Femur (tissue), 1 donor: ENCODE measurements around the gene ENPP4.
"Not testable (repeated sequence)": the region's sequence is repeated elsewhere in the genome, so short reads cannot be mapped to it uniquely, and the experiment has no call there.

Source experiments
- DNase-seq: peaks from one replicate; pipeline ENCODE4 v3.0.0-alpha.2; 2017

Gene ENPP4

DNA sequence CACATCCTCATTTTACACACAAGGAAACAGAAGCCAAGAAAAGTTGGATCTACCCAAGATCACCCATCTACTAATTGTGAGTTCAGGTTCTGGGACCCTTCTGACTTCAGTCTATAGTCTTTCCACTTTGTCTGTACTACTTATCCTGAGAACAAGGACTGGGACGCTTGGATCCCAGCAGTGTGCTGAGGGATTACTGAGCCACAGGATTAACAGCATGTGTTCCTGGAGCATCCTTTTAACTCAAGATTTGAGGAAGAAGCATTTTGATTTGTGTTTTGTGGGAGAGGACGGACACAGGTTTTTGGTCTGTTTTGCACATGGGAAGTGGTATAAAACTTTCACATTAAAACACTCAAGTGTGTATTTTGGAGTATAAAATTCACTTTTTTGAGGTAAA lies 4.4 kb downstream of the ENPP4 start:
- no peak for DNase-seq

DNA sequence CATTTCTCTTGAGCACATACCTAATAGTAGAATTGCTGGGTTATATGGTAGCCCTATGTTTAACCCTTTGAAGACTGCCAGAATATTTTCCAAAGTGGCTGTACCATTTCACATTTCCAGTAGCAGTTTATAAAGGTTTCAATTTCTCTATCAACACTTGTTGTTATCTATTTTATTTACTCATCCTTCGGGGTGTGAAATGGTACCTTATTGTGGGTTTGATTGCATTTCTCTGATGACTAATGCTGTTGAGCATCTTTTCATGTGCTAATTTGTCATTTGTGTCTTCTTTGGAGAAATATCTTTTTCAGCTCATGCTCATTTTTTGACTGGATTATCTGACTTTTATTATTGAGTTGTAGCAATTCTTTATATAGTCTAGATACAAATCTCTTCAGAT lies 5.4 kb downstream of the ENPP4 start:
- no peak for DNase-seq

DNA sequence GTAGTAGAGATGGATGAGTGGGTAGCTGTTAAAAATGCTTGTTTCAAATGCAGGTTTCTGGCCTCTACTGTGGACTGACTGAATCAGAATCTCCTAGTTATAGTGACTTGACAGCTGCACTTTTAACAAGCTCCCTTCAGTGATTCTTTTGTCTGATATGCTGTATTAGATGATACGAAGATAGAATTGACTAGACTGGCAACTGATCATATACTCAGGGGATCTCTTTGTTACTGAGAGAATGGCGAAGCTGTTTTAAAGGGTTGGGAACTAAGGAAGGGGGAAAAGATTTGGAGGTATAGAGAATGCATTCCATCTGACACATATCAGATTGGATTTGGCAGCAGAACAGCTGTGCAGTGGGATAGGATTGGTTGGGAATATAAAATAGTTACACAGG lies 7.0 kb downstream of the ENPP4 start:
- DNase-seq: no peak

DNA sequence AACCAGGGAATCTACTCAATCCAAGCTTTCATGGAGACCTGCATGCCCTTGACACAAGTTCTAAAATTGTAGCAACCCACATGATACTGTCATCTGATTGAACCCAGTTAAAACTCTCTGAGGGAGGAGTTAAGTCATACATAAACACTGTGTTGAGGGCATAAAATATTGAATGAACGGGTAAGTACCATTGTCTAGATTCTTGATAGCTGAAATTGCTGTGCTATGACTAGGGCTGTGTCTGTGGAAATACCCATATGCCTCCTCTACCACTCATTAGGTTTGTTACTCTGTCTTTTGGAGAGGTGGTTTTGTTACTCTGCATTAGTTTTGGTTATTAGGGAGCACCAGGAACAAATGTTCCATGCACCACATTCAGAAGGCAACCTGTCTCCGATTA lies 7.6 kb downstream of the ENPP4 start:
- DNase-seq: no peak

- DNase-seq: no peak
Measured at GRCh38 chr6:46138281-46138680, 8.5 kb downstream of the ENPP4 start.

GRCh38 chr6:46144270-46144669 lies 14.5 kb downstream of the ENPP4 start:
- DNase-seq: no peak

DNA sequence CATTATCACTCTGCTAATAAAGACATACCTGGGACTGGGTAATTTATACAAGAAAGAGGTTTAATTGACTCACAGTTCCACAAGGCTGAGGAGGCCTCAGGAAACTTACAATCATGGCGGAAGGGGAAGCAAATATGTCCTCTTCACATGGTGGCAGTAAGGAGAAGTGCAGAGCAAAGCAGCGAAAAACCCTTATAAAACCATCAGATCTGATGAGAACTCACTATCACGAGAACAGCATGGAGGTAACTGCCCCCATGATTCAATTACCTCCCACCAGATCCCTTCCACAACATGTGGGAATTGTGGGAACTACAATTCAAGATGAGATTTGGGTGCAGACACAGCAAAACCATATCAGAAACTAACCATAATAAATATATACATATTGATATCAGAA lies 19.3 kb downstream of the ENPP4 start:
- not testable (repeated sequence) for DNase-seq

GRCh38 chr6:46156701-46157100 lies 26.9 kb downstream of the ENPP4 start:
- no peak for DNase-seq

DNA sequence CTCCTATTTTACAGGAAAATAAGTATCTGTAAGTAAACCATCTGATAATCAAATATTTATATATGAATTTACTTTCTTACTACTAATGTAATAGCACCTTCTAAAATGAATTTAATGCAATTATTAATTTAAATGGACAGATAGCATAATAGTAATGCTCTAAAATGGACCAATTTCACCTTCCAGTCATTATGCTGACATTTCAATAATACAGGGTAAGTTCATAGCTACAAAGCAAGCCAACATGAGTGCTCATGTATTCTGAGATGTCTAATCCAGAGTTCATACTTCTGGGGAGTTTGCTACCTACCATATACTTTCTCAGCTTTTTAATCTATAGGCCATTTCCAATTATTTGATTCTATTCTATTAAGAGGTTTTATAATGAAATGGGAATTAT lies 29.4 kb downstream of the ENPP4 start:
- no peak for DNase-seq

- DNase-seq: no peak
Measured at GRCh38 chr6:46160102-46160501, 30.3 kb downstream of the ENPP4 start.

- DNase-seq: peak; percentile 79
Measured at GRCh38 chr6:46170357-46171289, 40.8 kb downstream of the ENPP4 start, which contains the start of gene ENPP5. Gene ENPP5 (minus strand): TSS chr6:46170980. CDS start chr6:46168262, 2,718 bp downstream.

DNA sequence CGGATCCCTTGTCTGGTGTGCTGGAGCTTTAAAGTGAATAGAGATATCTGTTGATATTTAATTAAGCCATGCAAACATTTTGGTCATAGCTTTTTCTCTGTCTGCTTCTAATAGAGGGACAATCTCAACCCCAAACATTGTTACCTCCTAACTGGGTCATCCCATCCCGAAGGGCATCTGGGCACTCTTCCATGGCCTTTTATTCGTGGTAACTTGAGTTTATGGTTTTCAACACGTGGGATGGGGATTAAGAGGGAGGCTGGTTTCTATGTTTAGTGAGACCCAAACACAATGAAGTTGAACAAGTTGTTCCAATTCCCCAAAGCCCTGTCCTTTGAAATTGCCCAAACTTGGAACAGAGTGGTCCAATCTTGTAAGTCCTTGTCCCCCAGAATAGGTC lies 42.4 kb downstream of the ENPP4 start:
- DNase-seq: no peak

GRCh38 chr6:46174904-46175303 lies 45.1 kb downstream of the ENPP4 start:
- no peak for DNase-seq

DNA sequence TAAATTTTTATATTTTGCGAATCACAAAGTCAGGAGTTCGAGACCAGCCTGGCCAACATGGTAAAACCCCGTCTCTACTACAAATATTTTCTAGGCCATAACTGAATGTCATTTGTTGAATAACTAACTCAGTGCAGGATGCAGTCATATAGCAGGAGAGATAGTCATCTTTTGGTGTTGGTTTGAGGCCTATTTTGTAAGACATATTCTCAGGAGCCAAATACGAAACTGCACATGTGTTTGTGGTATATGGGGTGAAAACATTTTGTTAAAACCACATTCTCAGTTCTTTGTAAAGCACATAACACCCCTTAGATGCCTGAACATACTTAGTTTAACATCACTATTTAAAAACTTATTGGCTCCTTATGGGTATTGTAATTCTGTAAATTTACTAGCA lies 45.7 kb downstream of the ENPP4 start:
- no peak for DNase-seq

DNA sequence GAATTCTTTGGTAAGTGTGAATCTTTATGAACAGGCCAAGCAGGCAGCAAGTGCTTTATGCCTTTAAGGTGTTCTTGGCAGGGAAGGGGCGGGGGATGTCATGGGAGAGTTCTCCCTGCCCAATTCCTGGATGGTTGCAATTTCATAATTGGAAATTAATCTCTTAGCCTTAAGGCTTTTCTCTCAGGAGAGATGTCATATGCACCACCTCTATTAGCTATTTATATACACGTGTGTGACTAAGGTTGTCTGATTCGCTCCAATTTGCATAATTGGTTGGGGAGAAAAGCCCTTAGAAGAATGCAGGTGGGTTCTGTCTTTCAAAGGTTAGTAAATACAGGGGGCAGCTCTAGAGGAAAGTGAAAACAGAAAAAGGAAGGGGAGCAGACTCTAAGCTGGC lies 46.2 kb downstream of the ENPP4 start:
- DNase-seq: no peak

DNA sequence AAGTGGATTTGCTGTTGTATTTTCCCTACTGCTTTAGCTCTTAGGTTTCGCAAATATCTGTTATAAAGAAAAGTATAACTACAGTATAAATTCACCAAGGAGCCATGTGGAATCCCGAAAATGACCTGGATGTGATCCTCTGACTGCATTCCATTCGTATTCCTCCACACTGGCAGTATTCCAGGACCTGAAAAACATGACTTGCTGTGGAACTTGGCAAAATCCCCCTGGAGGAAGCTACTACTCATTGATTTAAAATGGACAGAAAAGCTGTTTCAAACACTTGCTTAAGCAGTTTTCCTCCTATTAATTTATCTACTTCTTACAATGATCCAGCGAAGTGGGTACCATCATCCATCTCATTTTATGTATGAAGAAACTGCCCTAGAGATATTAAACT lies 54.3 kb downstream of the ENPP4 start:
- DNase-seq: peak; percentile 31

- DNase-seq: no peak
Measured at GRCh38 chr6:46186583-46186982, 56.8 kb downstream of the ENPP4 start.

DNA sequence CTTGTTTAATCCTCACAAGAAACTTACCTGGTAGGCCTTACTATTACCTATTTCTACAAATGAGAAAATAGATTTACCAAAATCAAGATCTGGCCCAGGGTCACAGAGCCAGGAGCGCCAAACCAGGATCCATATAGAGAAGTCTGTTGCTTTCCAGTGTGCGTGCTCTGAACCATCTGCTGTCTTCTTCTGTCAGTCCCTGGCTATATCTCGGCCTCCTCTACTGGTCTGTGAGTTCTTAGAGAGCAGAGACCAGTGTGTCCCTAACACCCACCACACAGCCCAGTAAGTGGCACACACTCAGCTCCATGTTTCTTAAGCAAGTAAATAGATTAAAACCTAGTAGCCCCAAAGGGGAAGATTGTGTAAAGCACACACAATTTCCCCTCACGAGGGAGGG lies 59.9 kb downstream of the ENPP4 start:
- no peak for DNase-seq

DNA sequence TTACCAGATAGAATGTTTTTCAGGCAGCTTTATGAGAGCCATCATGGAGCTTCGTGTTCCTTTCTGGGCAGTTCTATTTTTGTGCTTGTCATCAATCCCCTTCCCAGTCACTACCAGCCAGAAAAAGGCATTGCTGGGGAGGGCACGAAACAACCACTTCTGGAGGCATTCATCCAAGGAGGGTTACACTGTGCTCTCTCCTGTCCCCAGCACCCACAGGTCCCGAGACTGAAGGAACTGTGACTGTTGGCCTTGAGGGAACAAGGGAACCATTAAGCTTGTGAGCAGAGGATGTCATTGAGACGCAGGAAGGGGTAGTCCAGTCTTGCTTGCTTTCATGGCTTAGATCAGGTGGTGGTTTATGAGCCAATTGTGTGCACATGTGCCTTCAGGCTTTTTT lies 61.1 kb downstream of the ENPP4 start:
- DNase-seq: no peak

DNA sequence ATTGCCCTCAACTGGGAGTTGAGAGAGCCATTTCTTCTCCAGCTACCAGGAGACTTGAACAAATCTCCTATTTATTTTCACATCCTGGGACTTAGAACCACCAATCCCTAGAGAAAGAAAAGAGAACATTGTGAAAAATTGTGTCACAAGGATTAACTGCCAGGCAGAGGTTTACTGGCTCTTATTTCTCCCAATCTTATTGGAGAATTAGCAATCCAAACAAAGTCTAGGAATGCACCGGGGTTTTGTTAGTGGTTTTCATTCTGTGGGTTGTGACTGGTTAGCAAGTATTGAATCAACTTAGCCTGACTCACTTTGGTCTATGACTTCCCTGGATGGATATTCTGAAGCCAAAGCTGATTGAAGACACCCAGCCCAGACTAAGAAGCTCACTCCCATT lies 62.2 kb downstream of the ENPP4 start:
- DNase-seq: no peak
